Measurements from ENCODE around the gene CYP4A22. TPM values are rescaled to one million over a fixed set of nuclear protein-coding genes. Genes with fewer than 3 reads are reported as not detected.

CYP4A22 gene
- total and polyA plus RNA-seq, 4 donors, result 0.05 to 0.18 (median 0.15) TPM

DNA sequence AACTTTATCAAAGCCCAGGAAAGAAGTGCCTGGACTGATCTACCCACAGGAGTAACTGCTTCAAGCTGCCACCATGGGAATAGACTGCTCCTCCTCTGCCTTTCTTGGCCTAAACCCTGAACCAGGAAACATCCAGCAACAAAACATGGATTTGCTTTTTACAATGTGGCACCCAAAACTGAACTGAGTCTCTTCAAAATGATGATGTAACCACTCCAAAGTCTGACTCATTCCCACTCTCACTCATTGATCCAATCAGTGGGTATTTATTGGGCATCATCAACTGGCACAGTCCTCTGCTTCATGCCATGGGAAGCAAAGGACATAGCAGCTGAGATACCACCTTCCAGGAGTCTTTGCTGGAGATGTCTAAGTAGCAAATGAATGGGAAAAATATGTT, 23.5 kb downstream of the CYP4A22 start:
- DNase-seq (no peak), ATAC-seq (ENCODE audit: insufficient read depth, low FRiP score) (no peak)
- Histone ChIP-seq H3K27me3 (ENCODE audit: control insufficient read depth in 3 of 3, insufficient read depth in 3 of 3, low read length in 2 of 3) (no peaks in the 10 kb centered on the region), H3K4me1 (ENCODE audit: control insufficient read depth in 5 of 5, insufficient read depth in 5 of 5, low read length in 5 of 5) (no peaks in the 10 kb centered on the region), H3K36me3 (ENCODE audit: control insufficient read depth in 4 of 4, insufficient read depth in 4 of 4, low read length in 4 of 4) (no peaks in the 10 kb centered on the region), H3K27ac (ENCODE audit: low read depth in 1 of 2, low read length in 1 of 2) (no peak overlapping the region), H3K9me3 (ENCODE audit: control insufficient read depth in 4 of 4, insufficient read depth in 3 of 4, low read length in 3 of 4) (peaks cover 0 to 2% (median 0%) of the 10 kb centered on the region in 4 donors), H3K9ac (ENCODE audit: insufficient read depth in 1 of 2, low read length in 2 of 2) (no peak overlapping the region), H3K4me3 (no peak overlapping the region)
- no peak for TF ChIP-seq CTCF (IDR thresholded peaks at IDR 0.05; ENCODE audit: control extremely low read depth, extremely low read depth)

- no peak for DNase-seq
- Histone ChIP-seq H3K27ac (ENCODE audit: low read depth in 1 of 2, low read length in 1 of 2) (no peak overlapping the region), H3K4me3 (no peak overlapping the region), H3K4me1 (ENCODE audit: control insufficient read depth in 5 of 5, insufficient read depth in 5 of 5, low read length in 5 of 5) (peaks cover 0 to under 1% (median 0%) of the 10 kb centered on the region in 5 donors), H3K9ac (ENCODE audit: insufficient read depth in 1 of 2, low read length in 2 of 2) (no peak overlapping the region), H3K36me3 (ENCODE audit: control insufficient read depth in 4 of 4, insufficient read depth in 4 of 4, low read length in 4 of 4) (no peaks in the 10 kb centered on the region), H3K27me3 (ENCODE audit: control insufficient read depth in 3 of 3, insufficient read depth in 3 of 3, low read length in 2 of 3) (no peaks in the 10 kb centered on the region), H3K9me3 (ENCODE audit: control insufficient read depth in 4 of 4, insufficient read depth in 3 of 4, low read length in 3 of 4) (peaks cover 0 to 2% (median 0%) of the 10 kb centered on the region in 4 donors)
- 84 to 86% methylated on average over 5 of the region's 5 CpGs for WGBS, 2 donors
- no peak for ATAC-seq (ENCODE audit: insufficient read depth, low FRiP score)
- no peak for TF ChIP-seq CTCF (IDR thresholded peaks at IDR 0.05; ENCODE audit: control extremely low read depth, extremely low read depth)
Observed at GRCh38 chr1:47161298-47162040, 24.2 kb downstream of the CYP4A22 start.

DNA sequence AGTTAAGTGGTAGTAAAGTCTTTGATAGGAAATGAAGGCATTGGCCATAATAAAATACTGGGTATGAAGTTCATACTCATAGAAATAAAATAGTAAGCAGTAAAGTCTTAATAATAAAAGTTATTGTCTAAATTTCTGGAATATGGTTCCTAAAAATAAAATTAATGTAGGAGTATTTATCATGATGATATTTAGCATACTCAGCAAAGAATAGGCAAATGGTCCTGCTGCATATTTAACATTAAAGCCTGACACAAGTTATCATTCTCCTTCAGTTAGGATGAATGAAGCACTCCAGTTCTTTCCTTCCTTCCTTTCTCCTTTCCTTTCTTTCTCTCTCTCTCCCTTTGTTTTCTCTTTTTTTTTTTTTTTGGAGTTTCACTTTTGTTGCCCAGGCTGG, 27.3 kb downstream of the CYP4A22 start:
- Histone ChIP-seq H3K4me1 (ENCODE audit: control insufficient read depth in 5 of 5, insufficient read depth in 5 of 5, low read length in 5 of 5) (peaks cover 0 to 1% (median 0%) of the 10 kb centered on the region in 5 donors), H3K27ac (ENCODE audit: low read depth in 1 of 2, low read length in 1 of 2) (no peak overlapping the region), H3K9ac (ENCODE audit: insufficient read depth in 1 of 2, low read length in 2 of 2) (no peak overlapping the region), H3K4me3 (no peak overlapping the region), H3K9me3 (ENCODE audit: control insufficient read depth in 4 of 4, insufficient read depth in 3 of 4, low read length in 3 of 4) (peaks cover 0 to 2% (median 0%) of the 10 kb centered on the region in 4 donors), H3K27me3 (ENCODE audit: control insufficient read depth in 3 of 3, insufficient read depth in 3 of 3, low read length in 2 of 3) (no peaks in the 10 kb centered on the region), H3K36me3 (ENCODE audit: control insufficient read depth in 4 of 4, insufficient read depth in 4 of 4, low read length in 4 of 4) (no peaks in the 10 kb centered on the region)
- TF ChIP-seq CTCF (IDR thresholded peaks at IDR 0.05; ENCODE audit: control extremely low read depth, extremely low read depth), result no peak
- ATAC-seq (ENCODE audit: insufficient read depth, low FRiP score) (no peak), DNase-seq (no peak)

DNA sequence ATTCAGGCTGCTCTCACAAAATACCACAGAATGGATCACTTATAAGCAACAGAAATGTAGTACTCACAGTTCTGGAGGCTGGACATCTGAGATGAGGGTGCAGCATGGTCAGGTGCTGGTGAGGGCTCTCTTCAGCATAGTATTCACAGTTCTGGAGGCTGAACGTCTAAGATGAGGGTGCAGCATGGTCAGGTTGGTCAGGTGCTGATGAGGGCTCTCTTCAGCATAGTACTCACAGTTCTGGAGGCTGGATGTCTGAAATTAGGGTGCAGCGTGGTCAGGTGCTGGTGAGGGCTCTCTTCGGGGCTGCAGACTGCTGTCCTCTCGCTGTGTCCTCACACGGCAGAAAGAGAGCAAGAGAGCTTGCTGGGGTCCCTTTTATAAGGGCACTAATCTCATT, 35.5 kb downstream of the CYP4A22 start:
- DNase-seq (no peak), ATAC-seq (ENCODE audit: insufficient read depth, low FRiP score) (no peak)
- Histone ChIP-seq H3K4me3 (no peak overlapping the region), H3K36me3 (ENCODE audit: control insufficient read depth in 4 of 4, insufficient read depth in 4 of 4, low read length in 4 of 4) (no peaks in the 10 kb centered on the region), H3K27me3 (ENCODE audit: control insufficient read depth in 3 of 3, insufficient read depth in 3 of 3, low read length in 2 of 3) (no peaks in the 10 kb centered on the region), H3K27ac (ENCODE audit: low read depth in 1 of 2, low read length in 1 of 2) (no peak overlapping the region), H3K9ac (ENCODE audit: insufficient read depth in 1 of 2, low read length in 2 of 2) (no peak overlapping the region), H3K4me1 (ENCODE audit: control insufficient read depth in 5 of 5, insufficient read depth in 5 of 5, low read length in 5 of 5) (peaks cover 0 to 15% (median 0%) of the 10 kb centered on the region in 5 donors), H3K9me3 (ENCODE audit: control insufficient read depth in 4 of 4, insufficient read depth in 3 of 4, low read length in 3 of 4) (no peaks in the 10 kb centered on the region)
- TF ChIP-seq CTCF (IDR thresholded peaks at IDR 0.05; ENCODE audit: control extremely low read depth, extremely low read depth), result no peak
- WGBS, 2 donors, result 85 to 91% methylated on average over 5 of the region's 5 CpGs
